Measurements from ENCODE around the gene CTDP1. TPM values are rescaled to one million over a fixed set of nuclear protein-coding genes. Genes with fewer than 3 reads are reported as not detected.

The CTDP1 gene
- total RNA-seq, 1 experiment from 2014 or later, result 24.9 TPM

GRCh38 chr18:79789091-79789891 is 109.7 kb downstream of the CTDP1 start:
- H3K4me1 ChIP-seq (ENCODE audit: control insufficient read depth in 1 of 2, insufficient read depth in 2 of 2, low read length in 2 of 2), result no peaks in the 10 kb centered on the region
- TF ChIP-seq POLR2AphosphoS5 (IDR thresholded peaks at IDR 0.05; ENCODE audit: low read depth, low read length) (no peak), ELF1 (IDR thresholded peaks at IDR 0.05; ENCODE audit: borderline replicate concordance, low read depth) (no peak), EGR1 (IDR thresholded peaks at IDR 0.05; ENCODE audit: low read depth) (no peak), SIN3A (IDR thresholded peaks at IDR 0.05; ENCODE audit: low read depth) (no peak), TCF7L2 (IDR thresholded peaks at IDR 0.05; ENCODE audit: borderline replicate concordance, extremely low read depth, insufficient read depth, insufficient read length) (no peak), SP1 (IDR thresholded peaks at IDR 0.05; ENCODE audit: low read depth) (no peak), ZNF274 (IDR thresholded peaks at IDR 0.05; ENCODE audit: low read depth, low read length) (no peak), EZH2phosphoT487 (IDR thresholded peaks at IDR 0.05; ENCODE audit: borderline replicate concordance) (no peak), MAX (IDR thresholded peaks at IDR 0.05) (no peak), RAD21 (IDR thresholded peaks at IDR 0.05; ENCODE audit: low read depth) (no peak)
- RAD21 ChIA-PET (ENCODE audit: low non-redundant PET in 1 of 2, low total read pairs in 2 of 2, uncharacterized antibody in 2 of 2, unreplicated experiment in 2 of 2), result no interaction called here
- H3K9ac ChIP-seq (ENCODE audit: low read length), result no peak overlapping the region
- CTCF ChIA-PET, result no interaction called here
- no TSS peak for BruUV-seq (replicated peaks)
- H3K79me2 ChIP-seq (ENCODE audit: insufficient read depth, low read length), result no peaks in the 10 kb centered on the region
- H3K4me2 ChIP-seq (ENCODE audit: low read length), result no peak overlapping the region
- no peak overlapping the region for H3K4me3 ChIP-seq (replicated peaks in 1 of 2; ENCODE audit: low read depth in 1 of 2, low read length in 2 of 2)
- H4K20me1 ChIP-seq (ENCODE audit: insufficient read depth), result no peaks in the 10 kb centered on the region
- H3K27ac ChIP-seq (ENCODE audit: low read depth, low read length), result no peak overlapping the region
- no peaks in the 10 kb centered on the region for H3K9me3 ChIP-seq (ENCODE audit: control insufficient read depth in 1 of 2, insufficient read depth in 1 of 2, low read depth in 1 of 2, low read length in 2 of 2)
- POLR2A ChIA-PET, result no interaction called here
- DNase-seq (ENCODE audit: low read depth, low spot score) (no peak), ATAC-seq (no peak)
- H2AFZ ChIP-seq (ENCODE audit: low read depth, low read length, poor library complexity, severe bottlenecking), result no peak overlapping the region
- intact Hi-C loops (cut with micrococcal nuclease), result no loop called here
- no peaks in the 10 kb centered on the region for H3K9me2 ChIP-seq (ENCODE audit: insufficient read depth)
- no peaks in the 10 kb centered on the region for H3K36me3 ChIP-seq (ENCODE audit: control insufficient read depth in 1 of 2, insufficient read depth in 2 of 2, low read length in 2 of 2)
- H3K27me3 ChIP-seq (ENCODE audit: insufficient read depth, low read length), result no peaks in the 10 kb centered on the region
